Metanephros (tissue), 2 donors: ENCODE measurements around the gene SLC43A1. TPM values are rescaled to one million over a fixed set of nuclear protein-coding genes. Genes with fewer than 3 reads are reported as not detected.

Experiments used
- small RNA-seq: library from RNA; depleted of rRNA; stranded (forward); fragments of <200 nt; gene quantifications from one replicate; pipeline ENCODE3, GENCODE V24; 2014; ENCODE audit warnings: low replicate concordance
- total RNA-seq: library from RNA; depleted of rRNA; stranded (reverse); fragments of >200 nt; gene quantifications from one replicate; pipeline ENCODE4 v1.2.3, GENCODE V29; 2014

Gene SLC43A1
- 18.0 TPM for total RNA-seq

GRCh38 chr11:57515332-57516060 is at the start of gene SLC43A1:
TSS of gene SLC43A1 (minus strand) at chr11:57515702. CDS start at chr11:57514111, 1,591 bp downstream.

GRCh38 chr11:57536947-57537619 is 21.6 kb upstream of the SLC43A1 start, which contains the start of gene SMTNL1:
TSS of gene SMTNL1 (plus strand) at chr11:57537595. CDS start at chr11:57542643, 5,048 bp downstream.

GRCh38 chr11:57530596-57531507 is 15.3 kb upstream of the SLC43A1 start, which contains the start of gene TIMM10:
TSS of gene TIMM10 (minus strand) at chr11:57530754. CDS start at chr11:57530189, 565 bp downstream.

GRCh38 chr11:57460022-57460757 is 55.3 kb downstream of the SLC43A1 start, which contains the start of gene RTN4RL2:
TSS of gene RTN4RL2 (plus strand) at chr11:57460528. CDS start at chr11:57460866, 338 bp downstream.

Small RNA genes lying within 50 kb of the gene (small RNA-seq; reads per million reads assigned to genes)
- gene RN7SL605P (not detected), gene RNA5SP341 (not detected)

Other genes starting within 250 kb of the SLC43A1 start
- gene TNKS1BP1, start 190.8 kb downstream of the SLC43A1 start, total RNA-seq: 60.7 TPM
- 52.5 TPM for gene SSRP1, start 179.8 kb downstream of the SLC43A1 start, total RNA-seq
- gene P2RX3, start 177.3 kb downstream of the SLC43A1 start, total RNA-seq: 2.0 TPM
- 1.1 TPM for gene PRG3, start 134.6 kb downstream of the SLC43A1 start, total RNA-seq
- 2.0 TPM for gene PRG2, start 125.1 kb downstream of the SLC43A1 start, total RNA-seq
- 20.7 TPM for gene SLC43A3, start 88.6 kb downstream of the SLC43A1 start, total RNA-seq
- 2.5 TPM for gene RTN4RL2, start 55.2 kb downstream of the SLC43A1 start, total RNA-seq
- gene TIMM10, start 15.1 kb upstream of the SLC43A1 start, total RNA-seq: 26.3 TPM
- gene SMTNL1, start 21.9 kb upstream of the SLC43A1 start, total RNA-seq: 9.8 TPM
- 22.5 TPM for gene UBE2L6, start 52.0 kb upstream of the SLC43A1 start, total RNA-seq
- 53.5 TPM for gene SERPING1, start 82.0 kb upstream of the SLC43A1 start, total RNA-seq
- gene YPEL4, start 134.2 kb upstream of the SLC43A1 start, total RNA-seq: 1.9 TPM
- 10.5 TPM for gene CLP1, start 142.1 kb upstream of the SLC43A1 start, total RNA-seq
- gene ZDHHC5, start 152.4 kb upstream of the SLC43A1 start, total RNA-seq: 36.3 TPM
- gene MED19, start 196.5 kb upstream of the SLC43A1 start, total RNA-seq: 12.6 TPM
- gene TMX2, start 196.9 kb upstream of the SLC43A1 start, total RNA-seq: 58.4 TPM
- gene SELENOH, start 225.8 kb upstream of the SLC43A1 start, total RNA-seq: 86.8 TPM
- gene BTBD18, start 236.1 kb upstream of the SLC43A1 start, total RNA-seq: not detected
- 241 TPM for gene CTNND1, start 246.1 kb upstream of the SLC43A1 start, total RNA-seq